Type B pancreatic cell (in vitro differentiated cells): ENCODE results near the gene POTEH. TPM values are rescaled to one million over a fixed set of nuclear protein-coding genes. Genes with fewer than 3 reads are reported as not detected.
"Not testable (repeated sequence)": the region's sequence is repeated elsewhere in the genome, so short reads cannot be mapped to it uniquely, and the experiment has no call there.

Experiments
- DNase-seq: peaks from one replicate; pipeline ENCODE4 v3.0.0; 2021; ENCODE audit warnings: mixed read lengths; ENCODE audit not compliant: unreplicated experiment; ENCODE audit errors: extremely low spot score
- H3K27ac Mint-ChIP-seq: 2 replicates; pipeline ENCODE4 v1.8.0; 2021; ENCODE audit warnings: mild to moderate bottlenecking, mixed read lengths
- H3K27me3 Mint-ChIP-seq: 2 replicates; pipeline ENCODE4 v1.8.0; 2021; ENCODE audit warnings: mixed read lengths
- H3K36me3 Mint-ChIP-seq: 2 replicates; pipeline ENCODE4 v1.8.0; 2021; ENCODE audit warnings: mixed read lengths
- H3K4me1 Mint-ChIP-seq: one replicate; pipeline ENCODE4 v1.8.0; 2021; ENCODE audit warnings: mixed read lengths; ENCODE audit not compliant: unreplicated experiment
- H3K4me3 Mint-ChIP-seq: 2 replicates; pipeline ENCODE4 v1.8.0; 2021; ENCODE audit warnings: mild to moderate bottlenecking, mixed read lengths
- H3K9me3 Mint-ChIP-seq: 2 replicates; pipeline ENCODE4 v1.8.0; 2021; ENCODE audit warnings: mixed read lengths
- total RNA-seq: library from RNA; stranded (reverse); gene quantifications from 2 replicates; pipeline ENCODE4 v1.2.1, GENCODE V29; 2021; ENCODE audit warnings: low replicate concordance

Gene POTEH
- total RNA-seq, 1 donor from 2014 or later = not detected

DNA sequence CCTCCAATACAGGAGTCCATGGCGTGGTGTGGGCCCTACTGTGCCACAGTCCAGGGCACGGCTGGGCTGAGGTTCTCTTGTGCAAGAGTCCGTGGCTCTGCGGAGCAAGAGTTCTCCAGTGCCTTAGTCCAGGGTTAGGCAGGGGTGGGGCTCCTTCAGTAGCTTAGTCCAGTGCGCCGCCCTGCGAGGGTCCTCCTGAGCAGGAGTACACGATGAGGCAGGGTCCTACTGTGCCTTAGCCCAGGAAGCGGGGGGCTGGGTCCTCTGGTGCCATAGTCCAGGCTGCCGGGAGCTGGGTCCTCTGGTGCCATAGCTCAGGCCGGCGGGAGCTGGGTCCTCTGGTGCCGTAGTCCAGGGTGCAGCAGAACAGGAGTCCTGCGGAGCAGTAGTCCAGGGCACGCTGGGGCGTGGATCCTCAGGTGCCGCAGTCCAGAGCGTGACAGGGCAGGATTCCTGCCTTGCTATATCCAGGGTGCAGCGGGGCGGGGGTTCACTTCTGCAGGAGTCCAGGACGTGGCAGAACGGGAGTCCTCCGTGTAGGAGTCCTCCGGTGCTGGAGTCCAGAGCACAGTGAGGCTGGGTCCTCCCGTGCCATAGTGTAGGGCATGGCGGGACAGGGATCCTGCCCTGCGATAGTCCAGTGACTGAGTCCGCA is 69.7 kb downstream of the POTEH start:
- not testable (repeated sequence) for H3K4me1 Mint-ChIP-seq, H3K9me3 Mint-ChIP-seq, H3K36me3 Mint-ChIP-seq, H3K4me3 Mint-ChIP-seq, H3K27ac Mint-ChIP-seq, H3K27me3 Mint-ChIP-seq
- peak; percentile 58 for DNase-seq

GRCh38 chr22:15760388-15761150 is 70.7 kb downstream of the POTEH start:
- not testable (repeated sequence) for H3K27ac Mint-ChIP-seq, H3K4me3 Mint-ChIP-seq, H3K27me3 Mint-ChIP-seq, H3K9me3 Mint-ChIP-seq, DNase-seq, H3K36me3 Mint-ChIP-seq, H3K4me1 Mint-ChIP-seq

GRCh38 chr22:15761151-15761777 is 71.4 kb downstream of the POTEH start:
- not testable (repeated sequence) for H3K9me3 Mint-ChIP-seq, H3K4me1 Mint-ChIP-seq

DNA sequence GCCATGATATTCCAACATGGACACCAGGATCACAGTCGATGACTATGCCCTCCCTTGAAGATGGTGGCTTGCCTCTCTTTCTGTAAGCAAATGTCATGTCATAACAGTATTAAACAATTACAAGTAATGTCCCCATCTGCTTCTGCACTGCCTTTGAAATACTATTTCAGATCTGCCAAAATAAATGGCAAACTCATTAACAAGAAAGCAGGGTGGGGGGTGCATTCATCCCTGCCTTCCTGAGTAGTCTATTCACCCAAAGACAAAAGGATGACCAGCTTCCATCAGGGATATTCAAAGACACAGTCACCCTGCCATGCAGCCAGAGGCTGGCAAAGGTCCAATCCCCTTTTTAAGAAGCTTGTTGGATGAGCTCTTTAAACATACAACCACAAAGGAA is 73.7 kb downstream of the POTEH start:
- H3K27me3 Mint-ChIP-seq, H3K9me3 Mint-ChIP-seq, H3K27ac Mint-ChIP-seq, H3K36me3 Mint-ChIP-seq, H3K4me3 Mint-ChIP-seq, H3K4me1 Mint-ChIP-seq: not testable (repeated sequence)
- DNase-seq = peak; percentile 58

More at GRCh38 chr22:15761151-15761777, 71.4 kb downstream of the POTEH start:
- peak; percentile 68 for DNase-seq
- H3K27me3 Mint-ChIP-seq, H3K27ac Mint-ChIP-seq, H3K36me3 Mint-ChIP-seq, H3K4me3 Mint-ChIP-seq: not testable (repeated sequence)

Other genes starting within 250 kb of the POTEH start
- not detected in 2 replicates for gene OR11H1, start 161.8 kb upstream of the POTEH start, total RNA-seq